PC-9 (cell line): ENCODE measurements around the gene USP17L19.
"Not testable (repeated sequence)": the region's sequence is repeated elsewhere in the genome, so short reads cannot be mapped to it uniquely, and the experiment has no call there.

Experiments used
- EZH2 ChIP-seq: fragments of 200-600 bp; sonication (generic); IDR thresholded peaks from 2 replicates; pipeline ENCODE4 v1.8.0; 2017; ENCODE audit warnings: antibody characterized with exemption, low read depth
- TF ChIP-seq, protein P1 (sequence below): fragments of 200-600 bp; sonication (generic); conservative IDR thresholded peaks from 2 replicates; pipeline ENCODE4 v1.6.1; 2017; ENCODE audit warnings: mixed run types, antibody characterized with exemption, mild to moderate bottlenecking, moderate library complexity

DNA sequence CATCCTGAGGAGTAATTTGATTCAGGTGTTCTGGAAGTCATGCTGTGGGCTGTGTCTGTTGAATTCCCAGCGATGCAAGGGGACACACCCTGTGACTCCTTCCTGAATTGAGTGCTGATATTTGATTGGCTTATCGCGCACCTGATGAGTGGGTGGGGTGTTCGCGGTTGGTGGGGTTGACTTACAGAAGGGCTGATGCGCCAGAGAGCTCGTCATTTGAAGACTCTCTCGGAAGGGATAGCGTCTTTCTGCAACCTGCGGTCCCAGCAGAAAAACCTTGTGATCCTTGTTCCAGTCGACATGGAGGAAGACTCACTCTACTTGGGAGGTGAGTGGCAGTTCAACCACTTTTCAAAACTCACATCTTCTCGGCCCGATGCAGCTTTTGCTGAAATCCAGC is at the start of gene USP17L19:
- TF ChIP-seq, protein P1, sequence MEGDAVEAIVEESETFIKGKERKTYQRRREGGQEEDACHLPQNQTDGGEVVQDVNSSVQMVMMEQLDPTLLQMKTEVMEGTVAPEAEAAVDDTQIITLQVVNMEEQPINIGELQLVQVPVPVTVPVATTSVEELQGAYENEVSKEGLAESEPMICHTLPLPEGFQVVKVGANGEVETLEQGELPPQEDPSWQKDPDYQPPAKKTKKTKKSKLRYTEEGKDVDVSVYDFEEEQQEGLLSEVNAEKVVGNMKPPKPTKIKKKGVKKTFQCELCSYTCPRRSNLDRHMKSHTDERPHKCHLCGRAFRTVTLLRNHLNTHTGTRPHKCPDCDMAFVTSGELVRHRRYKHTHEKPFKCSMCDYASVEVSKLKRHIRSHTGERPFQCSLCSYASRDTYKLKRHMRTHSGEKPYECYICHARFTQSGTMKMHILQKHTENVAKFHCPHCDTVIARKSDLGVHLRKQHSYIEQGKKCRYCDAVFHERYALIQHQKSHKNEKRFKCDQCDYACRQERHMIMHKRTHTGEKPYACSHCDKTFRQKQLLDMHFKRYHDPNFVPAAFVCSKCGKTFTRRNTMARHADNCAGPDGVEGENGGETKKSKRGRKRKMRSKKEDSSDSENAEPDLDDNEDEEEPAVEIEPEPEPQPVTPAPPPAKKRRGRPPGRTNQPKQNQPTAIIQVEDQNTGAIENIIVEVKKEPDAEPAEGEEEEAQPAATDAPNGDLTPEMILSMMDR = not testable (repeated sequence)
- not testable (repeated sequence) for TF ChIP-seq EZH2
